Posterior cingulate gyrus (tissue), 11 donors: ENCODE results near the gene DLG2.

ENCODE experiments used
- DNase-seq, 10 donors: peaks; one replicate each; pipeline versions ENCODE4 v3.0.0 to v3.0.0-alpha.2; 2020 to 2021; ENCODE audit warnings: mixed read lengths in 3 of 10
- intact Hi-C: fragments of 100-400 bp; cut with DNase I; formaldehyde crosslinking; loops from one replicate; pipeline ENCODE4 v1.15.1; 2023

The DLG2 gene

DNA sequence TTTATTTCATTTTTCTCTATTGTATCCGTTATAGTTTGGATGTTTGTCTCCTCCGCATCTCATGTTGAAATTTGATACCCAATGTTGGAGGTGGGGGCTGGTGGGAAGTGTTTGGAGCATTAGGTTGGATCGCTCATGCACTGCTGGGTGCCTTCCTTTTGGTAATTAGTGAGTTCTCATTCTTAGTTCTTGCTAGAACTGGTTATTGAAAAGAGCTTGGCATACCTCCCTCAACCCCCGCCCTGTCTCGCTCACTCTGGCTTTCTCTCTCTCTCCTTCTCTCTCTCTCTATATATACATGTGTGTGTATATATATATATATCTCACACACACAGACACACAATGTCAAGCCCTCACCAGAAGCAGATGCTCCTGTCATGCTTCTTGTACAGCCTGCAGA lies 978.7 kb downstream of the DLG2 start:
- peak in 1 of 10 donors; percentile 8 for DNase-seq
- intact Hi-C loops, result no loop called here

DNA sequence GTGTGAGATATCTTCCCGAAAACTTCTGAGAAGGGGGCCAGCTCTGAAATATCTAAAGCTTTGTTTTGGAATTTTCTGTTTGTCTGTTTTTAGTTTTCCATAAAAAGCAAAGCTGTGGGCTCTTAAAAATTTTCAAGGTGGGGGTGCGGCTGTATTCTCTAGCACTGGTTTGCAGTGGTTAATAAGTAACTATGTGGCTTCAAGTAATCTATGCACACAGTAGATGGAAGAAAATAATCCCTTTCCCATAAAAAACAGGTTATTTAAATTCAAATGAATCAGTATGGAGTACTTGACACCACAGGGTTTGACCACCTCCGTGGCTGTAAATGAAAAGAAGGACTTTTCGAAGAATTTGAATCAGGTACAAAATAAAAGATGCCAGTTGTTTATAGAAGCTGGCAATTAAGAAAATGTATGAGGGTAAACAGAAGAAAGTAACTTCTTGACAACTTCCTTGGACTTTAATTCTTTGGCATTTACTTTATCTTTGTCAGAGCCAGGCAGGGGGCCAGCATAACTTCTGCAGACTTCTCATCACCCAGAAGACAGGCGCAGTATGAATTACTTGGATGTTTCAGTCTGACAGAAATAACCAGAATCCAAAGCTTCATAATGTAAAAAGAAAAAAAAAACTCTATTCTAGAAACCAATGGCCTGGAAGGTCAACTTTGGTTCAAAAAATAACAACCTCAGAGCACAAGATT lies 981.0 kb downstream of the DLG2 start:
- intact Hi-C loops, result no loop called here
- DNase-seq, result no peak

DNA sequence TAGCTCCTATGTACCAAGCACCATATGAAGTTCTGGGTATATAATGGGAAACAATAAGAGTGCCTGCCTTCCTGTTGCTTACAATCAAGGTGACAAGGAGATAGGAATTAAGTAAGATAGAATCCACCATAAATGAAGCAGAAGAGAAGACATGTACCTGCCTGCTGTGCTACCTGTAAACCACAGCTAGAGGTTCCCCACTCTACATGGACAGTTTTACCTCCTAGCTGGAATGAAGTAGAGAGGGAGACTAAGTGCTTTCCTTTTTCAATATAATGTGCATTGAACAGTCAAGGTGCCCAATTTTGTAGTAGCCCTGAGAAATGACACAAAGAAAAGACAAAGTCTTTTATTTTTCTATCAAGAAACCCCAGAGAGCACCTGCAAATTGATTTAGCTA lies 984.6 kb downstream of the DLG2 start:
- intact Hi-C loops, result no loop called here
- no peak for DNase-seq

DNA sequence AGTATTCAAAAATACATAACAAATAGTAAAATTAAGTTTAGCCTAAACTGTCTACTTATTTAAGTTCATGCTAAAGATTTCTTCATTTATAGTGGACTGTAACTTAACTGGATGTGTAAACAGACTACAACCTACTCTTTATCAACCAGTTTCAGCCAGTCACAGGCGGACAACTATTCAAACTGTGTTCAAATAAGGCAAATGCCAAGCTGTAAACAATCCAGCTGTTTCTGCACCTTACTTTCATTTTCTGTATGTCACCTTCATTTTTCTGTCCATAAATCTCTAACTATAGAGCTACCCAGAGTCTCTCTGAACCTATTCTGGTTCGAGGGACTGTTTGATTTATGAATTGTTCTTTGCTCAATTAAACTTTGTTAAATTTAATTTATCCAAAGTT lies 992.8 kb downstream of the DLG2 start:
- intact Hi-C loops, result no loop called here
- DNase-seq, result no peak

DNA sequence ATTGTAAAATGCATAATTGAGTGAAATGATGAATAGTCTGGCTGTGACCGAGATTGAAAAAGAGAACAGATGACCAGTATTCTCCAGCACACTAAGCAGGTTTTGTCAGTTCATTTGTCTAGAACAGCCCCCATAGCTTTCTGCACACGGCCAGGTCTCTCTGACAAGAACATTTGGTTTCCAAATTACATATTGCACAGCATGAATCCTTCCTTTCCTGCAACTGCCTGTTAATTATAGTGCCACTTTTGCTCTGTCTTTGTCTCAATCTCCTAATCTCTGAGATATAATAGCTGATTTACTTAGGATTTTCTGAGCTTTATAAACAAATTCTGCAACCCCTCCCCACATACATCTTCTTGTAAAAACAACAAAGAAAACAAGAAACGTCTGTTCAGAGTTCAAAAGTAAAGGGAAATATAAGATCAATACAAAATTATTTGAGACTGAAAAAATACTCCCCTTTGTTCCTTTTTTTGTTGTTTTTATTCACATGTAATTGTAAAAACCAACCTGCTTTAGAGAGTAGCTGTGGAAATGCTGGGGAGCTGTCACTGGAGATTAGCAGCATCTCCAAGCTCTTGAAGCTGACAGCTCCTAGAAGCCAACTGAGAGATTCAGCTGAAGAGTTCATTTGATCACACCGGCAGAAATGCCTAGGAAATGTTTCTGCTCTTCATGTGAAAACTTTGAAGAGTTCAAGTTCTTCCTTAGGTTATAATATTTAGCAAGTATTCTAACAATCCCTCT lies 998.1 kb downstream of the DLG2 start:
- no peak for DNase-seq
- intact Hi-C loops, result no loop called here

DNA sequence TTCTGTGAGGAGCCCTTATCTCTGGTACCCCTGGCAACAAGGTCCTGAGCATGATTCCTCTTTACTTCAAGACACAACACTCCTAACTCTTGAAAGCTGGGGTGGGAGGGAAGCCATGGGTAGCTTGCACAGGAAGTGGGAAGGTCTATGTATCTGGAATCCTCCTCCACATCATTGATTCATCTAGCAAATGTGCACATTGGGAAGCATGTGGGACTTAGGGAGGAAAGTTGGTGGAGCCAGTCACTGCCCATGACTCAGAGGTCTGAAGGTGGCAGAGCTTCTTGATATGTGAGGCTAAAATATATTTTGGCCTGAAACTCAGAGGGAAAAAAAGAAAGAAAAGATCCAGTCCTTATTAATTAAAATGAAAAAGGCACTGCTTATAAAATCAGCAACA lies 1000.9 kb downstream of the DLG2 start:
- intact Hi-C loops, result no loop called here
- no peak for DNase-seq

DNA sequence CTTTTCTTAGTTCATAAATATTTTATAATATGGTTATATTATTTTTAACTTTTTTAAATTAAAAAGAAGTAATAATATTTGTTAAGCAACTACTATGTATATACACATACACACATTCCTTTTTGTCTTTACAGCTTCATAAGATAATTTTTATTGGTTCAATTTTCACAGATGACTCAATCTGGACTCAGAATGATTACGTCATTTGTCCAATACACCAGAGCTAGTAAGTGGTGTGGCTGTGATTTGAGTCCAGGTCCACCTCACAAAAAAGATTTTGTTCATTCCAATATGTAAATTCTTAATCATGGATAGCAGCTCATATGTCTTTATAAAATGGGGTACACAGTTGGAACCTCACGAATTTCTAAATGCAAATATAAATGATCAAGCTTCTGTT lies 1014.5 kb downstream of the DLG2 start:
- intact Hi-C loops, result no loop called here

DNA sequence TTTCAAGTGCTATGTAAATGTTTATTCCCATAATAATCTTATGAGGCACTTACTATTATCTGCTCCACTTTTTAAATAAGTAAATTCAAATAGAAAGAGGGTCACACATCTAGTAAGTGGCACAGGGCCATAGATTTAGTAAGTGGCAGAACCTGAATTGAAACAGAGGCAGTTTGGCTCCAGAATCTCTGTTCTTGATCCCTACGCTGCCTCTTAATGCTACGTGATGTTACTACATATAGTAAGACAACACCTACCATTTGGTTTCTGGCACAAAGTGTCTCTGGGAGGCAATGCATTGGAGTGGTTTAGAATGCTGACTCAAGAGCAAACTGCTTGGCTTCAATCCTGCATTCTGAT lies 1018.3 kb downstream of the DLG2 start:
- intact Hi-C loops, result no loop called here
- DNase-seq, result no peak

More for the DNA sequence above, 1014.5 kb downstream of the DLG2 start:
- DNase-seq, result no peak

DNA sequence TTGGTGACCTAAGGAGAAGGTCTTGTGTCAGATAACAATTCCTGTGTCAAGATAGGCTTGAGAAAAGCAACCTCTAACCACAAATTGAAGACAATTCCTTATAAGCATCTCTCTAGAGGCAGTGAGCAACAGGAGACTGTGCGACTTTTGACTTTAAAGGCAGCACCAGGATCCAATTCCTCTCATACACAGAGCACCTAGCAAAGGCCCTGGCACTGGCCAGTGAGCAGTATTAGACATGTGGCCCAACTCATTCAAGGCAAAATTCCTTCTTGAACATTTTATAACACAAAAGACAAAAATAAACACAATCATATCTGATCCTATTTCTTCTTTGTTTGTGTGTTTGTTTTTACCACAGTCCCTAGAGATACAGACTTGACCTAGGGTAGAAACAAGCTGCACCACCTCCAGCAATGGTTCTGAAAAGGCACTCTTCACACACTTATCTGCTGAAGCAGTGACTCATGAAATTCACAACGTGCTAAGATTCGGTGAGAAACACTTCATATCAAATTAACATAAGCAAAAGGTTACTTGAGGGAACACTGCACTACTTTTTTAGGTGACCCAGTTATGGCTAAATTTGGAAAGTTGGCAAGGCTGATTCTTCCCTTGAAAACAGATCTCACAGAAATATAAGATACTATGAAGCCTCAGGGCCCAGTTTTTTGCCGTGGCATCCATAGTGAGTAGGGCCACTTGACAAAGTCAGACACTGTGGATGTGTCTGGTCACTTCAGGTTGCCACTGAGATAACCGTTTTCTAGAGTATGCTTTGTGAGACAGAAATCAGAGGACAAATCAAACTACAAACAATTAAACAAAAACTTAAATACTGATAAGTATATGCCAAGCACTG lies 1018.9 kb downstream of the DLG2 start:
- intact Hi-C loops, result no loop called here
- peak in 1 of 10 donors; percentile 59 for DNase-seq

DNA sequence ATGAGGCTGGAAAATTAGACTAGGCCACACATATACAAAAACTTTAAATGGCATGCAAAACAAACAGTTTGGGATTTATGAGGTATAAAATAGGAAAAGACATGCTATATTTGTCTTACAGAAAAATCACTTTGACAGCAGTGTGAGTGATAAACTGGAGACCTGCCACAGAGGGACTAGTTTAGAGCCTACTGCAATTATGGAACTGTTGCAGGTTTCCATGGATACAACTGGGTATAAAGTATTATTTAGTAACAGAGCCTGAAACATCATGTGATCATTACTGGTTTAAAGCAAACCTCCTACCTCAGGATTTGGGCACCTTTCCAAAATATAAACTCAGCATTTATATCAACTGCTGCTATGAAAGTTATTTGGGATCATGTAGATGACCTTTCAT lies 1032.5 kb downstream of the DLG2 start:
- intact Hi-C loops, result no loop called here
- DNase-seq, result no peak

DNA sequence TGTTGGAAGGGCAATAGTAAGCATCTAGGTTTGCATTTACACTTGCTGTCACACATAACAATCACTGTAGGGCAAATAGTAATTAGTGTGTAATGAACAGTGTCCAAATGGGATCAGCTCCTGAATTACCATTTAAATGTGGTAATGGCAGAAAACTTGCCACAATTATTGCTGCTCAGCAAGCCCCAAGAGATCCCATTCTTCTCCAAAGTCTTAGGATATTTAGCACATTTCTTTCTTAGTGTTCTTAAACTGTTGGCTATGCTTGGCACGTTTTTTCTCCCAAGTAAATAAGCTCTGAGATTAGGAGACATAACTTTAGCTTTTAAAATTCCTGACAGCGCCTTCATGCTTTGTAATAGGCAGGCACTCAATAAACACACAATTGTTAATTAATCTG lies 1037.0 kb downstream of the DLG2 start:
- DNase-seq, result no peak
- intact Hi-C loops, result no loop called here

DNA sequence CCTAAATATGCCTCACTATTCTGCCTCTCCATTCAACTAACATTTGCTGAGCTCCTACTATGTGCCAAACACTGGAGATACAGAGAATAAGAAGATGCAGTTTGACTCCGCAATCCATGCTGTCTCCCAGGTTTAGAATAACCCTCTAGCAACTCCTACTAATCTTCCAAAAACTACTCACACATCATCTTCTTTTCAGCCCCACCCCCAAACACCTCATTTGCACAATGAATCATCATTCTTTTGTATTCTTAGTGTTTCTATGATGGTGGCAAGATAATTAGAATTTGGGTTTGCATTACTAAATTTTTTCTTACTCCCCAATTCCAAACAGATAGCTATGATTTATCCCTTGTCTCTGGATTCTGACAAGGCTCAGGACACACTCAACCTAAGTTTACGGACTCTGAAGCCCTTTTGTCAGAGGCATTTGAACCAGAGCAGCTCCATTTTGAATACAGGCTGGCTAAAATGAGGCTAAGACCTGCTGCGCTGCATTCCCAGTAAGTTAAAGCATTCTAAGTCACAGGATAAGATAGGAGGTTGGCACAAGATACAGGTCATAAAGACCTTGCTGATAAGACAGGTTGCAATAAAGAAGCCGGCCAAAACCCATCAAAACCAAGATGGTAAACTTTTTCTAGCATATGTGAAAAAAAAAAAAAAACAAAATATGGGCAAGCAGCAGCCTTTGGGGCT lies 1038.9 kb downstream of the DLG2 start:
- DNase-seq, result no peak
- intact Hi-C loops, result no loop called here

DNA sequence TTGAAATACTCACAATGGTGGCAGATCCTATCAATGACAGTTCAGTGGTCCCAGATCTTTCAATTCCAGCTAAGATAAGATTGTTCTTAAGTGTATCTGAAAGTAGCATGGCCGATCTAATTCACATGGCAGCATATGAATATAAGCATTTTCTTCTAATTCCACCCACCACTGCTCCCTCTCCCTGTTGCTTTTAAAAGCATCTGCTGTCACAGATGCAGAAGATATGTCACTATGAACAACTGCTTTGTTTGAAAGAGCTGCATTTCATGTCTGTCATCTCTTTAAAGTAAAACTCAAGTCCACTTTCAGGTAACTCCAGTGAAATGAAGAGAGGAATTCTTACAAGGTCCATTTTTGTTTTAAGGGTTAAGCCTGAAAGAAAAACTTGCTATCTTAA lies 1044.0 kb downstream of the DLG2 start:
- intact Hi-C loops, result no loop called here
- no peak for DNase-seq

DNA sequence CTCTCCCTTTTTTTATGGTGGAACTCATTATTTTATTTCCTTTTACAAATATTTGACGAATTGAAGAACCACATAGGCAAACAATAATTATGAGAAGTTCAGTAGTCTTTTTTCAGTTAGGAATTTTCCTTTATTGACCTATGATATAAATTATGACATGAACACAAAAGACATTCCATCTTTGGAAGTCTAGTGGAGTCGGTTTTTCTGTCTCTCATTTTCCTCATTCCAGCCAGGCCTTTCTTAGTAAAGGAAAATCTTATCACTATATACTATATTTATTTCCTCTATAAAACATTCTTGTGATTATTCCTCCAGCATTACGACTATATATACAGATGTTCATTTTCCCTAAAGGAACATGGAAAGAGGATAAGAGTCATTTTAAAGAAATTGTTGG lies 1046.1 kb downstream of the DLG2 start:
- intact Hi-C loops, result no loop called here

DNA sequence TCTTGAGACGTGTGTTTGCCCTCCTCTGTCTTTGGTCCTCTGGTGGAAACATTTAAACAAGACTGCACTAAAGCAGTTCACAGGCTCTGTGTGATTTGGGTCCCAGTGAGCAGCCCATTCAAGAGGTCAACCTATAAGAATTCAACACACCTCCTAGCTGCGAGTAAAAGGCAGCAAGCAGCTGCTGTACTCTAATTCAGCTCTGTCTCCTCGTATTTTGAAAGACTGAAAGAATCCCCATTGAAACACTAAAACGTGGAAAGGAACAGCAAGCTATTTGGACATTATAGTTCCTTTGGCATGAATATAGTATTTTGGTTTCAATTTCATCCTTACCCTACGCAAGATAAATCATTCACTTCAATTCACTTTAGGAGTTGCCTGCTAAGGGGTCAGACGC lies 1046.7 kb downstream of the DLG2 start:
- DNase-seq, result no peak
- intact Hi-C loops, result no loop called here

More for the DNA sequence above, 1046.1 kb downstream of the DLG2 start:
- no peak for DNase-seq

DNA sequence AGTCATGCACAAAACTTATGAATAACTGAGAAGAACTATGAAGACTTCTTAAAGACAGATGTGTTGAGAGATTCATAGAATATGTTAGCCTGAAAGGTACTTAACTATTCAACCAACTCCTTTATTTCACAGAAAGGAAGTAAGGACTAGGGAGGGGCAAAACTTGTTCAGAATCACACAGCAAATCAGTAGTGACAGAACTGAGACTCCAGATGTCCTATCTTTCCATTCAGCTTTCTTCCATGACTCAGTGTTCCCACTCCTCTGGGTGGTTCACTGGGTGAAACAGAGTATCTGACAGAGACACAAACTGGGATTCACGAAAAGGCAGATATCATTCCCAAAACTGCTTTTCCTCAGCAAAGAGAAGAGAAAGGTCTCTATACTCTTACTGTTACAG lies 1053.3 kb downstream of the DLG2 start:
- intact Hi-C loops, result no loop called here
- DNase-seq, result no peak

DNA sequence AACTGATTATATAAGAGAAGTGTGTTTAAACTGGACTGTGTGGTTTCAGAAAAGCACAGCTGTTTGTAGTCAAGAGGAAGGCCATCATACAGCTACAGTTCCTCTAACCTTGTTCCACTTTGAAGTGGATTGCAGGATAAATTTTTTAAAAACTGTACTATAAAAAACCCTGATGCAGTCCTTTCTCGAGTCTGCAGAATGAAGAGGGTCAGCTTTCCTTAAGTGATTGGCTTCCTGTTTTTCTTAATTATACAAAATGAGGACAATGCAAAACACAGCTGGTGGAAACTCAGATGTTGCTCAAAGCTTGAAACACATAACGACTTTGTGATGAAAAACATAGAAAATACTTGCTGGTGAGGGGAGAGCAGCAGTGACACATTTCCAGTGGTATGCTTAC lies 1060.5 kb downstream of the DLG2 start:
- DNase-seq, result no peak
- intact Hi-C loops, result no loop called here

DNA sequence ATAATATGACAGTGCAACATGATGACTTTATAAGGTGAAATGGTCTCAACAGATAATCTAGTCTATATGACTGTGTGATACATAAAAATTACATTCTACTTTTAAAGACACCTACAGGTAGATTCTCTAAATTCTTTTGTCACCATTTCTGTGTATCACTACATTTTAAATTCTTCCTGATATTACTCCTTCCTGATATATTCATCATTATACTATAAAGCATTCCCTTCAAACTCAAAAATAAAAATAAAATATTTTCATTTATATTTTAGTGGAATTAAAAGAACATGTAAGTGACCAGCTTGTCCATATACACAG lies 1062.3 kb downstream of the DLG2 start:
- DNase-seq, result no peak
- intact Hi-C loops, result no loop called here

DNA sequence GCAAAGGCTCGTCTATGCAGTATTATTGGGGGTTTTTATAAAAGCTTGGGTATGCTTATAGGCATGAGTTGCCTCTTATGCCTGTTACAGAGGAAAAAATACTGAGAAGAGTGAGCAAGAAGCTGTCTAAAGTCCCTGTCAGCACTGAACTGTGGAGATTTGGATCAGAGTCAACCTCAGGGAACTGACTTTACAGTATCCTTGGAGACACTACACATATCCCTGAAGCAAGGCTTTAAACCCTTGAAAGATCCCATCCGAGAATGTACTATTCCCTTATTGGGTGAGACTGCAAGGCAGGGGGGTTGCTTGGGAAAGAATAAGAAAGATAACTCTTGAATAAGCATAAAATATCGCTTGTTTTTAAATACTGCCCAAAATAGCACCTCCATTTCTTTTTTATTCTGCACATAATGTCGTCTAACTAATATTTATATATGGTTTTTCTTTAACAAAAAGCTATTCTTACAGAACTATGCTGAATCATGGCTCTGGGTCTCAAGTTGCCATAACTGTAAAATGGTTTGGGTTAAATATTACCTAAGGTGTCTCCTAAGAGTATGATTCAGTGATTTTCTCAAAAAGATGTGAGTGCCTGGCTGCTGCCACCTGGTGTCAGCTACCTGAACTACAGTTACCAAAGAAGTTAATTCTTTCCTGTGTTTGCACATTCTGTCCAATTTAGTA lies 1062.8 kb downstream of the DLG2 start:
- peak in 5 of 10 donors; percentile 14 to 83 (median 26) for DNase-seq
- intact Hi-C loops, result no loop called here

DNA sequence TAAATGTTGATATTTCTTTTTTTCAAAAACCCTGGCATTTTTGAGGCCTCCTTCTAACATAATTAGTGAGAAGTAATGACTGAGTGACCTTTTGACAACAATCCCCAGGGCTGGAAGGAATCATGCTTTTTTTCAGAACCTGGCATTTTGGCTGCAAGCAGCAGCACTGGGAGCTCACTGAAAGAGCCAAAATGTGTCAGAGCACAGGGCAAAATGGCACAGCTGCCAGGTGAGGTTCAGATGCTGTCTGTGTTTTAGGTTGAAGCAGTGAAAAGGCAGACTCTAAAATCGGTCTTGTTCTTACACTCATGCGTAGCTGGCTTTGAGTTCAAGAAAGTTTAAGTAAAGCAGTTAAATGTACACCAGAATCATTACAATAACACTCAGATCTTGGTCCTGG lies 1063.8 kb downstream of the DLG2 start:
- DNase-seq, result no peak
- intact Hi-C loops, result no loop called here
